GM18502 (cell line): ENCODE results near the gene SAXO2.
"Not testable (repeated sequence)": the region's sequence is repeated elsewhere in the genome, so short reads cannot be mapped to it uniquely, and the experiment has no call there.

Experiments used
- ATAC-seq: cut with Tn5 transposase; IDR thresholded peaks from one replicate; pipeline ENCODE4 v1.9.1; 2021; ENCODE audit warnings: mild to moderate bottlenecking; ENCODE audit not compliant: unreplicated experiment, poor library complexity

The SAXO2 gene

GRCh38 chr15:82312586-82313349 is 50.1 kb downstream of the SAXO2 start:
- no peak for ATAC-seq

DNA sequence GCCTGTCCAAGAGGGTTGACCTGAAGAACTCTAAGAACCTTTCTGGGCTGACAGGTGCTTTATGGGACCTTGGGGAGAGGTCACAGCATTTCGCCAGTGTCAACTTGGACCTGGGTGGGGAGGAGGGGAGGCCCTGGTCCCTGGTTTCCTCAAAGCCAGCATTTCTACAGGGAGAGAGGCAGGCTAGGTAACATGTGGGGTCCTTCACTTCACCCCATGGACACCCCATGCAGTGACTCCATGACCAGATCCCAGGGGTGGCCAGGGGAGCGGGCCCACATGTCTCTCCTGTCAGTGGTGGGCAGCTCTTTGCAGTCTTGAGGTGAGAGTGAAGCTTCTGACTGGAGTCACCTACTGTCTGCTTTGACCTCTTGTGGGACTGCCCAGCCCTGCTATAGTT is 50.8 kb downstream of the SAXO2 start:
- ATAC-seq, result no peak

DNA sequence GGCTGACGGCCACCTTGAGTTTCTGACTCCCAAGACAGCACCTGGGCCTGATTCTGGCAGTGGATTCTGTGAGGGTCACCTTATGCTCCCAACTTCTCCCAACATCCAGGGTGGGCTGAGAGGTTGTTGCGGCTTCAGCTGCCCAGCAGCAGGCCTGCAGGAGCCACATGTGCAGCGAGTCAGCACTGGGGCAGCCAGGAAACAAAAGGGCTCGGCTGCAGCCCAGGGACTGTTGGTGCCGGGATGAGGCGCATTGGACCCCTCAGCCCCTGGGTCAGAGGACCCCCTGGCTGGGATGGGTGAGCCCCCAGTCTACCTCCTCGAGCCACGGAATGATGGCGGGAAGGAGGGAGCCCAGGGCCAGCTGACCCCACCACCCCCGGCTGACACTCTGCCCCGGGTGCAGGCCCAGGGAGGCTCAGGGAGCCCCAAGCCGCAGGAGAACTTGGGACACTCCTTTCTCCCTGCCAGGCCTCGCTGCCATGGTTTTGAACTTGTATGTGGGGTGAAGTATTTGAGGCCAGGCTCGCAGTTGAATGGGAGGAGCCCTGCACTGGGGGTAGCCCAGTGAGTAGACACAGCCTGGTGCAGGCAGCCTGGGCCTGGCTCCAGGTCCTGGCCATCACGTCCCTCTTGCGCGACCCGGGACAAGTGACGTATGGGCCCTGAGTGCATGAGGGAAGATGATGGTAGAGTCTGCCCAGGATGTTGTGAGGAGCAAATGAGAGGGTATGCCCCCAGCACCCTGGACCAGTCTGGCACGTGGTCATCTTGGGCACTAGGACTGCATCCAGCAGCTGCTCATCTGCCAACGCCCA is 51.5 kb downstream of the SAXO2 start:
- not testable (repeated sequence) for ATAC-seq

- ATAC-seq, result no peak
These were observed 52.3 kb downstream of the SAXO2 start for GRCh38 chr15:82314769-82315518.

DNA sequence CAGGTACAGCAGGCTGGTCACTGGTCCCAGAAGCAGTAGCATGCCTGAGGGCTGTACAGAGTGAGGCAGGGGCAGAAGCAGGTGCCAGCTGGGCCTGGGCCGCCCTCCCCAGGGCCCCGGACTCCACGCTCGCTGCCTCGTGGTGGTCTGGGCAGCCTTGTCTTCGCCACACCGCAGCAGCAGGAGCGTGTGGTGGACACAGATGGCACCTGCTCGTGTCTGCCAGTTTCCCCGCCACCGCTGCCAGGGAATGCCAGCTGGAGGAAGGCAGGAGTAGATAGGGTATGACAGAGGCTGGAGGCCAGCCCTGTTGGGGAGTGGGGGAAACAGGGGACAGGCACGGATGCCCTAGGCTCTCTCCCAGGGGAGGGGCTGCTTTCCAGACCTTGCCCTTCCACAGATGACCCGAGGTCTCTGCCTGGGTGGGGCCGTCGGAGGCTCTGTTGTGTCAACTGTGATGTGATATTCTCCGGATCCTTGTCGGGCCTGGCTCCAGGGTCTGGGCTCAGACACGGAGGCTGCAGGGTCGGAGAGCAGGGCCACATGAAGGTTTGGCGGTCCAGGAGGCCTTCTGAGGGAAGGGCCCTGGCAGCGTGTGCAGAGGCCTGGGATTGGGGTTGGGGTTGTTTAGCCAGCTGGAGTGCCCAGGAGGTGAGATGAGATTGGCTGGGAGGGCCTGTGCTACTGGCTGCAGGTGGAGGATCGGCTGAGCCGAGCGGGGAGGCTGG is 53.1 kb downstream of the SAXO2 start:
- no peak for ATAC-seq

GRCh38 chr15:82316247-82317090 is 53.9 kb downstream of the SAXO2 start:
- not testable (repeated sequence) for ATAC-seq

GRCh38 chr15:82317091-82317489 is 54.5 kb downstream of the SAXO2 start:
- no peak for ATAC-seq

DNA sequence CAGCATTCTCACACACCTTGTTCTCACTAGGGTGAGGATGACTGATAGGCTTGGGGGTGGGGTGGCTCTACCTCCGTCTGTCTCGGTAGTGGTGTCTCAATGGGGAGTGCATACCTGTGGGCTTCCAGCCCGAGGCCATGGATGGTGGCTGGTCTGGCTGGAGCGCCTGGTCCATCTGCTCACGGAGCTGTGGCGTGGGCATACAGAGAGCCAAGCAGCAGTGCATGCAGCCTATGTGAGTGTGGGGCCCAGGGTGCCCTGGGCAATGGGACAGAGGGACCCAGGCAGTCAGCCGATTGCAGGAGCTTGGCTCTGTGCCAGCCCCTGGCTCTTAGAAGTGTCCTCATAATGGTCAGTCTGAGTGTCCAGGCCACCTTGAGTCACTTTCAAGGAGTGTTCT is 54.9 kb downstream of the SAXO2 start:
- ATAC-seq, result not testable (repeated sequence)

DNA sequence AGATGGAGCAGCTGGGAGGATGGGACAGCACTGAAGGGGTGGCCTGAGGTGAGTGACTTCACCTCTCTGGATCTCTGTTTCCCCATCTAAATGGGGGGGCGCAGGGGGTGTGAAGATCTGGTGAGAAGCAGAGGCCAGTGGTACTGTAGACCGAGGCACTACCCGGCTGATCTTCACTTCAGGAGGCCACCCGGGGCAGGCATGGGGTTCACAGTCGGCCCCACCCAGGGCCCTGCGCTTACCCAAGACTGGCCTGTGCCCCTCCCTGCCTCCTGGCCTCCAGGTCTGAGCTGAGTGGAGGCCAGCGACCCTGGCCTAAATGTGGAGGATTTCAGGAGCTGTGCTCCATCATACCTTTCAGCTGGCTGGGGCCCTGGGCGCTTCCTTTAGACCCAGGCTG is 55.7 kb downstream of the SAXO2 start:
- not testable (repeated sequence) for ATAC-seq

- not testable (repeated sequence) for ATAC-seq
These were observed 57.1 kb downstream of the SAXO2 start for GRCh38 chr15:82319522-82320278.

DNA sequence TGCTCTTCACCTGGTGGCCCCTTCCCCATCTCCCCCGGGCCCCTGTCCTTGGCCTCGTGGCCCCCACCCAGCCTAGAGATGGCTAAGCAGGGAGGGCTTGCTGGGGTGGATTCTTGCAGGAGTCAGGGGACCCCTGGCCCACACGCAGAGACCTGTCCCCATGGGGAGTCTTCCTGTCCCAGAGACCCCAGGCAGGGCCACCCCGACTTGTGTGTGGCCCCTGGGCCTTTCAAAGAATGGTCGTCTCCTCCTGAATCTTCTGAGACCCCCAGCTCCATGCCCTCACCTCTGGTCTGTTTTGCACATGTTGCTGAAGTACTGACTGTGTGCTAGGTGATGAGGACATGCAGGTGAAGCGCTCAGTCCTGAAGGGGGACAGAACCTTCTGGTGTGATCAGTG is 58.2 kb downstream of the SAXO2 start:
- not testable (repeated sequence) for ATAC-seq

- not testable (repeated sequence) for ATAC-seq
These were observed 59.9 kb downstream of the SAXO2 start for GRCh38 chr15:82322488-82322887.

- not testable (repeated sequence) for ATAC-seq
These were observed 62.2 kb downstream of the SAXO2 start for GRCh38 chr15:82324831-82325230.

DNA sequence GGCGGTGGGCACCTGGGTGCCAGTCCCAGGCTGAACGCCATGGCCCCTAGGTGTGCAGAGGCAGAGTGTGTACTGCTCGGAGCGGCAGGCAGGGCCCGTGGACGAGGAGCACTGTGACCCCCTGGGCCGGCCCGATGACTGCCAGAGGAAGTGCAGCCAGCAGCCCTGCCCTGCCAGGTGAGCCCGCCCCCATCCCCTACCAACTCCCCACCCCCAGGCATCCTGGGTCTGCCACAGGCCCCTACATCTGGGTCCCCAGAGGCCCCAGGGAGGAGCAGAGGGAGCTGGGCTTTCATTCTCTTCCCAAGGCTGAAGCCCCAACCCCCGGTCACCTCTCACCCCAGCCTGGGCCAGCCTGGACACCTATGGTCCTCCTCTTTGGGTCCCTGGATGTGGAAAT is 63.0 kb downstream of the SAXO2 start:
- ATAC-seq, result not testable (repeated sequence)

GRCh38 chr15:82326896-82327295 is 64.3 kb downstream of the SAXO2 start:
- ATAC-seq, result not testable (repeated sequence)

GRCh38 chr15:82327372-82327771 is 64.8 kb downstream of the SAXO2 start:
- not testable (repeated sequence) for ATAC-seq

DNA sequence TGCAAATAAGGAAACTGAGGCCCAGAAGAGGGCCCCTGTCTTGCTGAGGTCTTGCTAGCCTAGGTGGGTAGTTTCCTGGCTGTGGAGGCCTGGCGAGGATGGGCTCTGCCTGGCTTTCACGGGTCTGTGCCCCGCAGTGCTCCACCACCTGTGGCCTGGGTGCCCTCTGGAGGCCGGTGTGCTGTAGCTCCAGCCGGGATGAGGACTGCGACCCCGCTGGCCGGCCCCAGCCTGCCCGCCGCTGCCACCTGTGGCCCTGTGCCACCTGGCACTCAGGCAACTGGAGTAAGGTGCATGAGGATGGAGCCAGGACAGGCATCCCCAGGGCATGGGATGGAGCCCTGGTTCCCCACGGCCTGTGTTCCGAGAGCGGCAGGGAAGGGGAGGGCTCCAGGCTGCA is 66.4 kb downstream of the SAXO2 start:
- ATAC-seq, result not testable (repeated sequence)

GRCh38 chr15:82330921-82331320 is 68.3 kb downstream of the SAXO2 start:
- ATAC-seq, result not testable (repeated sequence)
